MM.1S (cell line): Measurements from ENCODE around the gene NUDT14.

Experiments used
- DNase-seq: peaks from one replicate; pipeline ENCODE4 v3.0.0-alpha.2; 2015
- H2AFZ ChIP-seq: fragments of 300-600 bp; sonication (generic); 2 replicates; pipeline ENCODE4 v1.6.0; 2016; ENCODE audit warnings: antibody characterized with exemption, low read length
- H3F3A ChIP-seq: fragments of 300-600 bp; sonication (generic); 2 replicates; pipeline ENCODE4 v1.6.1; 2016; ENCODE audit warnings: mild to moderate bottlenecking, antibody characterized with exemption, low read length, moderate library complexity, mixed read lengths; ENCODE audit not compliant: insufficient read depth
- H3K27ac ChIP-seq: fragments of 300-600 bp; sonication (generic); 2 replicates; pipeline ENCODE4 v1.5.1; 2016; ENCODE audit warnings: mild to moderate bottlenecking, low read length
- H3K27me3 ChIP-seq: fragments of 300-600 bp; sonication (generic); replicated peaks from 2 replicates; pipeline ENCODE4 v1.6.0; 2016; ENCODE audit warnings: low read length; ENCODE audit not compliant: insufficient read depth
- H3K36me3 ChIP-seq: fragments of 300-600 bp; sonication (generic); replicated peaks from 2 replicates; pipeline ENCODE4 v1.6.1; 2016; ENCODE audit warnings: mild to moderate bottlenecking, low read length, mixed read lengths; ENCODE audit not compliant: insufficient read depth
- H3K4me1 ChIP-seq: fragments of 300-600 bp; sonication (generic); 2 replicates; pipeline ENCODE4 v1.6.1; 2016; ENCODE audit warnings: low read length, mixed read lengths
- H3K4me2 ChIP-seq: fragments of 300-600 bp; sonication (generic); 2 replicates; pipeline ENCODE4 v1.6.0; 2016; ENCODE audit warnings: low read depth, low read length
- H3K4me3 ChIP-seq: fragments of 300-600 bp; sonication (generic); 2 replicates; pipeline ENCODE4 v1.5.1; 2016; ENCODE audit warnings: low read length, mixed read lengths
- H3K79me2 ChIP-seq: fragments of 300-600 bp; sonication (generic); 2 replicates; pipeline ENCODE4 v1.6.1; 2016; ENCODE audit warnings: mixed run types, low read length, mixed read lengths
- H3K9ac ChIP-seq: fragments of 300-600 bp; sonication (generic); 2 replicates; pipeline ENCODE4 v1.6.1; 2016; ENCODE audit warnings: low read length, mixed read lengths
- H3K9me2 ChIP-seq: fragments of 300-600 bp; sonication (generic); replicated peaks from 2 replicates; pipeline ENCODE4 v1.6.1; 2016; ENCODE audit warnings: mild to moderate bottlenecking, low read length, mixed read lengths; ENCODE audit not compliant: insufficient read depth
- H3K9me3 ChIP-seq: fragments of 300-600 bp; sonication (generic); replicated peaks from 2 replicates; pipeline ENCODE4 v1.6.1; 2016; ENCODE audit warnings: mild to moderate bottlenecking, low read length, mixed read lengths; ENCODE audit not compliant: insufficient read depth
- H4K20me1 ChIP-seq: fragments of 300-600 bp; sonication (generic); 2 replicates; pipeline ENCODE4 v1.6.1; 2016; ENCODE audit warnings: mild to moderate bottlenecking, low read length, moderate library complexity, mixed read lengths; ENCODE audit not compliant: insufficient read depth
- EZH2 ChIP-seq: fragments of 300-600 bp; sonication (generic); optimal IDR thresholded peaks from 2 replicates; pipeline ENCODE3; 2017; ENCODE audit warnings: low read depth, mild to moderate bottlenecking, antibody characterized with exemption, low read length, mixed read lengths
- EZH2phosphoT487 ChIP-seq: fragments of 300-600 bp; sonication (generic); IDR thresholded peaks from 2 replicates; pipeline ENCODE4 v1.6.1; 2018; ENCODE audit warnings: antibody characterized with exemption, low read length
- TF ChIP-seq, protein P1 (sequence below): fragments of 300-600 bp; sonication (generic); IDR thresholded peaks from 2 replicates; pipeline ENCODE4 v1.5.1; 2016; ENCODE audit warnings: antibody characterized with exemption, low read length, mixed read lengths

NUDT14 gene

DNA sequence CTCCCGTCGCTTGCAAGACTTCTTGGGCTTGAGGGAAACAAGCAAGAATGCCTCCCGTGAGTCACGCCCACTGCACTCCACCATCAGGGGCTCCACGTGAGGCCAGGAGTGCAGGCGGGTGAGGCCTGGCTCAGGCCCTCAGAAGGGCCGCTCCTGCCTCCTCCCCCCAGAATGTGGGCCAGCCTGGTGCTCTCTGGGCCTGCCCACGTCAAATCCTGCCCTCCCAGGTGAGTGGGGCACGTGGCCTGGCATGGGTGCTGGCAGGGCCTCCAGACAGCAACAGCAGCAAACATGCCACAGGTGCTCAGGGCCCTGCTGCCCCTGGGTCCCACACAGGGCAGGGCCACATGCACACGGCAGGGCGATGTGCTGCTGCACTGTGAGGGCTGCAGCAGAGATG is 36.7 kb upstream of the NUDT14 start:
- H3K9me2 ChIP-seq, result no peaks in the 10 kb centered on the region
- no peak overlapping the region for H3K4me3 ChIP-seq
- H4K20me1 ChIP-seq, result no peaks in the 10 kb centered on the region
- H3K27me3 ChIP-seq, result no peaks in the 10 kb centered on the region
- no peak for DNase-seq
- TF ChIP-seq EZH2phosphoT487 (no peak), EZH2 (no peak)
- TF ChIP-seq, protein P1, sequence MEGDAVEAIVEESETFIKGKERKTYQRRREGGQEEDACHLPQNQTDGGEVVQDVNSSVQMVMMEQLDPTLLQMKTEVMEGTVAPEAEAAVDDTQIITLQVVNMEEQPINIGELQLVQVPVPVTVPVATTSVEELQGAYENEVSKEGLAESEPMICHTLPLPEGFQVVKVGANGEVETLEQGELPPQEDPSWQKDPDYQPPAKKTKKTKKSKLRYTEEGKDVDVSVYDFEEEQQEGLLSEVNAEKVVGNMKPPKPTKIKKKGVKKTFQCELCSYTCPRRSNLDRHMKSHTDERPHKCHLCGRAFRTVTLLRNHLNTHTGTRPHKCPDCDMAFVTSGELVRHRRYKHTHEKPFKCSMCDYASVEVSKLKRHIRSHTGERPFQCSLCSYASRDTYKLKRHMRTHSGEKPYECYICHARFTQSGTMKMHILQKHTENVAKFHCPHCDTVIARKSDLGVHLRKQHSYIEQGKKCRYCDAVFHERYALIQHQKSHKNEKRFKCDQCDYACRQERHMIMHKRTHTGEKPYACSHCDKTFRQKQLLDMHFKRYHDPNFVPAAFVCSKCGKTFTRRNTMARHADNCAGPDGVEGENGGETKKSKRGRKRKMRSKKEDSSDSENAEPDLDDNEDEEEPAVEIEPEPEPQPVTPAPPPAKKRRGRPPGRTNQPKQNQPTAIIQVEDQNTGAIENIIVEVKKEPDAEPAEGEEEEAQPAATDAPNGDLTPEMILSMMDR, result no peak
- no peaks in the 10 kb centered on the region for H3F3A ChIP-seq
- H3K36me3 ChIP-seq, result no peaks in the 10 kb centered on the region
- no peaks in the 10 kb centered on the region for H3K4me1 ChIP-seq
- no peak overlapping the region for H3K9ac ChIP-seq
- no peaks in the 10 kb centered on the region for H3K9me3 ChIP-seq
- H3K27ac ChIP-seq, result no peak overlapping the region
- no peaks in the 10 kb centered on the region for H3K79me2 ChIP-seq
- no peak overlapping the region for H2AFZ ChIP-seq
- no peak overlapping the region for H3K4me2 ChIP-seq

DNA sequence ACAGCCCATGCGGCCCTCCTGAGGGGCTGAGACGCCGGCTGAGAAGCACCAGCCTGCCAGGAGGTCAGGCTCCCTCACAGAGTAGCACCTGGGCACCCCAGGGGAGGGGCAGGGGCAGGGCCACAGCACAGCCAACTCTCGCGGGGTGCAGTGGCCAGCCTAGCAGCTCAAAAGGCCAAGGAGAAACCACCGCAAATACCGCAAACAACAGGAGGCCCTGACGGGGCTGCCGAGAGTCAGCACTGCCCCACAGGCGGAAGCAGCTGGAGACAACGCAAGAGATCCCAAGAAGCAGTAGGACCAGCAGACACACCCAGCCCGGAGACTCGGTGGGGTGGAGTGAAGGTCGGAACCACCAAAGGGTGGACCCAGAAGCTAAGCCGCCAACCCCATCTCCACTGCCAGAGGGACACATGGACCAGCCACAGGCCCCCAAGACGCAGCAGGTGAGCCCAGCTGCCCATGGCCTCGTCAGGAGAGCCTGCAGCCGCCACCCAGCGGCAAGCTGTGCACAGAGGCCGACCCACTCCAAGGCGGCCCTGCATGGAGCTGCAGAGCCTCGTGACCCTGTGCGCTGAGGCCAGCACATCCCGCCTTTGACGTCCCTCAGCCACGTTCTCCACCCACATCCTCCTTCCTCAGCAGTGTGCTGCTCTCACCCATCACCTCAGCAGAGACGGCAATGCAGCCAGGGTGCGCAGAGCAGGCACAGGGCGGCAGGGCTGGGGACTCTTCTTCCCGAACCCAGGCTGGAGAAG is 35.6 kb upstream of the NUDT14 start:
- H4K20me1 ChIP-seq, result no peaks in the 10 kb centered on the region
- H3K4me1 ChIP-seq, result no peaks in the 10 kb centered on the region
- no peaks in the 10 kb centered on the region for H3K9me3 ChIP-seq
- H3K79me2 ChIP-seq, result no peaks in the 10 kb centered on the region
- no peaks in the 10 kb centered on the region for H3K36me3 ChIP-seq
- H3F3A ChIP-seq, result no peaks in the 10 kb centered on the region
- H3K27ac ChIP-seq, result no peak overlapping the region
- H2AFZ ChIP-seq, result no peak overlapping the region
- no peak for TF ChIP-seq EZH2phosphoT487
- TF ChIP-seq, protein P1, result no peak
- TF ChIP-seq EZH2, result no peak
- no peak overlapping the region for H3K4me2 ChIP-seq
- H3K4me3 ChIP-seq, result no peak overlapping the region
- no peaks in the 10 kb centered on the region for H3K27me3 ChIP-seq
- H3K9ac ChIP-seq, result no peak overlapping the region
- H3K9me2 ChIP-seq, result no peaks in the 10 kb centered on the region
- no peak for DNase-seq

DNA sequence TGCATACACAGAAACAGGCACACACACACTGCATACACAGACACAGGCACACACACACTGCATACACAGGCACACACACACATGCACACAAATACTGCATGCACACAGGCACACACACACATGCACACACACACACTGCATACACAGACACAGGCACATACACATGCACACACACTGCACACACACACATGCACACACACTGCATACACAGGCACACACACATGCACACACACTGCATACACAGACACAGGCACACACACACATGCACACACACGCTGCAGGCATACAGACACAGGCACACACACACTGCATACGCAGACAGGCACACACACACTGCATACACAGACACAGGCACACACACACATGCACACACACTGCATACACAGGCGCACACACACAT is 34.5 kb upstream of the NUDT14 start:
- Histone ChIP-seq H3K9me3 (no peaks in the 10 kb centered on the region), H3K36me3 (no peaks in the 10 kb centered on the region), H2AFZ (no peak overlapping the region), H3K4me3 (no peak overlapping the region), H3K4me1 (no peaks in the 10 kb centered on the region), H3K27ac (no peak overlapping the region), H3K79me2 (no peaks in the 10 kb centered on the region), H3F3A (no peaks in the 10 kb centered on the region), H3K4me2 (no peak overlapping the region), H3K9ac (no peak overlapping the region), H3K27me3 (no peaks in the 10 kb centered on the region), H4K20me1 (no peaks in the 10 kb centered on the region), H3K9me2 (no peaks in the 10 kb centered on the region)
- DNase-seq, result no peak
- TF ChIP-seq, protein P1, result no peak
- no peak for TF ChIP-seq EZH2phosphoT487
- no peak for TF ChIP-seq EZH2
